SK-N-SH (cell line): Measurements from ENCODE around the gene BCL11B. TPM values are rescaled to one million over a fixed set of nuclear protein-coding genes. Genes with fewer than 3 reads are reported as not detected.

Experiments
- CTCF ChIA-PET: fragments of 300-600, 350-600 bp; formaldehyde crosslinking; extraction: SDS; loops from one replicate; lab custom pipeline; 2021; lab: Yijun Ruan, JAX
- POLR2A ChIA-PET: fragments of 350-600 bp; sonication (Branson Sonifier 250); formaldehyde crosslinking; extraction: SDS; loops from one replicate; lab custom pipeline; 2020; ENCODE audit warnings: antibody characterized with exemption, inconsistent platforms; lab: Yijun Ruan, JAX
- DNase-seq: peaks from one replicate; pipeline ENCODE4 v3.0.0; 2012
- H2AFZ ChIP-seq: fragments of 200-600 bp; sonication (generic); 2 replicates; pipeline ENCODE4 v1.8.1; 2016; ENCODE audit warnings: antibody characterized with exemption, mild to moderate bottlenecking, low read depth
- H3F3A ChIP-seq: fragments of 200-600 bp; sonication (generic); replicated peaks from 2 replicates; pipeline ENCODE3; 2016; ENCODE audit warnings: antibody characterized with exemption, mild to moderate bottlenecking; ENCODE audit not compliant: insufficient read depth
- H3K27ac ChIP-seq, 2 experiments: fragments of 200-500 bp in 1 of 2; fragments of 200-600 bp in 1 of 2; sonication (Bioruptor generic) in 1 of 2; sonication (generic), shearing (Covaris generic) in 1 of 2; 2 replicates each; pipeline versions ENCODE4 v1.5.1 to v1.6.1; 2014 to 2016; ENCODE audit warnings: low read depth in 2 of 2, inconsistent platforms in 1 of 2, low read length in 1 of 2, mild to moderate bottlenecking in 1 of 2, mixed read lengths in 1 of 2
- H3K27me3 ChIP-seq: fragments of 200-600 bp; sonication (generic), shearing (Covaris generic); 2 replicates; pipeline ENCODE4 v1.6.1; 2016; ENCODE audit warnings: mixed run types; ENCODE audit not compliant: insufficient read depth
- H3K36me3 ChIP-seq, 2 experiments: fragments of 200-500 bp in 1 of 2; fragments of 200-600 bp in 1 of 2; sonication (Bioruptor generic) in 1 of 2; sonication (generic) in 1 of 2; replicated peaks in 1 of 2; 2 replicates each; pipeline versions ENCODE3 to v1.5.1; 2014 to 2016; ENCODE audit warnings: low read length in 1 of 2, mild to moderate bottlenecking in 1 of 2; ENCODE audit not compliant: insufficient read depth in 2 of 2, control insufficient read depth in 1 of 2
- H3K4me1 ChIP-seq, 2 experiments: fragments of 200-500 bp in 1 of 2; fragments of 200-600 bp in 1 of 2; sonication (Bioruptor generic) in 1 of 2; sonication (generic), shearing (Covaris generic) in 1 of 2; 2 replicates each; pipeline versions ENCODE4 v1.5.1 to v1.6.1; 2014 to 2016; ENCODE audit warnings: low read depth in 1 of 2, low read length in 1 of 2, mixed run types in 1 of 2; ENCODE audit not compliant: insufficient read depth in 2 of 2, control insufficient read depth in 1 of 2
- H3K4me2 ChIP-seq: fragments of 200-600 bp; sonication (generic), shearing (Covaris generic); 2 replicates; pipeline ENCODE4 v1.6.1; 2017; ENCODE audit warnings: mixed run types
- H3K4me3 ChIP-seq, 2 experiments: fragments of 200-500 bp in 1 of 2; fragments of 200-600 bp in 1 of 2; sonication (Bioruptor generic) in 1 of 2; sonication (generic), shearing (Covaris generic) in 1 of 2; 2 replicates each; pipeline versions ENCODE4 v1.5.1 to v1.8.1; 2014 to 2016; ENCODE audit warnings: low read depth in 2 of 2, inconsistent platforms in 1 of 2, low read length in 1 of 2, mild to moderate bottlenecking in 1 of 2, mixed read lengths in 1 of 2, moderate library complexity in 1 of 2
- H3K79me2 ChIP-seq: fragments of 200-600 bp; sonication (generic); 2 replicates; pipeline ENCODE4 v1.8.1; 2017; ENCODE audit warnings: mild to moderate bottlenecking; ENCODE audit not compliant: insufficient read depth
- H3K9ac ChIP-seq: fragments of 200-600 bp; sonication (generic); 2 replicates; pipeline ENCODE4 v1.6.1; 2017; ENCODE audit warnings: mixed run types
- H3K9me2 ChIP-seq: fragments of 200-600 bp; sonication (generic); 2 replicates; pipeline ENCODE4 v1.6.1; 2017; ENCODE audit warnings: mixed run types
- H3K9me3 ChIP-seq: fragments of 200-600 bp; sonication (generic); 2 replicates; pipeline ENCODE4 v1.6.1; 2017; ENCODE audit warnings: mixed run types, mild to moderate bottlenecking, moderate library complexity
- H4K20me1 ChIP-seq: fragments of 200-600 bp; sonication (generic); 2 replicates; pipeline ENCODE4 v1.6.1; 2017; ENCODE audit warnings: mild to moderate bottlenecking, mixed run types; ENCODE audit not compliant: insufficient read depth
- CTCF ChIP-seq: fragments of 200-600 bp; sonication (generic); IDR thresholded peaks from 2 replicates; pipeline ENCODE4 v1.6.1; 2017; ENCODE audit warnings: antibody characterized with exemption, mild to moderate bottlenecking, moderate library complexity
- EP300 ChIP-seq, 2 experiments: IDR thresholded peaks; 2 replicates each; pipeline versions ENCODE4 v1.4.0 to v1.6.1; 2012; ENCODE audit warnings: borderline replicate concordance in 1 of 2, low read depth in 1 of 2, low read length in 1 of 2
- EZH2phosphoT487 ChIP-seq: fragments of 200-600 bp; sonication (generic); IDR thresholded peaks from 2 replicates; pipeline ENCODE4 v1.6.1; 2017; ENCODE audit warnings: low read depth, mixed run types, mild to moderate bottlenecking, antibody characterized with exemption, moderate library complexity, borderline replicate concordance
- GABPA ChIP-seq: IDR thresholded peaks from 2 replicates; pipeline ENCODE4 v1.4.0; 2012; ENCODE audit warnings: low read depth, mild to moderate bottlenecking
- IRF3 ChIP-seq: fragments of 150-350 bp; IDR thresholded peaks from 2 replicates; pipeline ENCODE4 v1.6.1; 2016; ENCODE audit warnings: mild to moderate bottlenecking, low read depth, low read length
- JUND ChIP-seq: IDR thresholded peaks from 2 replicates; pipeline ENCODE4 v1.4.0; 2012
- MXI1 ChIP-seq: IDR thresholded peaks from 2 replicates; pipeline ENCODE4 v1.6.1; 2012; ENCODE audit warnings: mild to moderate bottlenecking, low read depth, low read length, improper control_type of control experiment
- RCOR1 ChIP-seq: fragments of 150-350 bp; IDR thresholded peaks from 2 replicates; pipeline ENCODE4 v1.6.1; 2017; ENCODE audit warnings: antibody characterized with exemption, low read length
- RFX5 ChIP-seq: IDR thresholded peaks from 2 replicates; pipeline ENCODE4 v1.6.1; 2012; ENCODE audit warnings: mild to moderate bottlenecking, improper control_type of control experiment, low read length
- RXRA ChIP-seq: IDR thresholded peaks from 2 replicates; pipeline ENCODE4 v1.4.0; 2012; ENCODE audit warnings: low read depth, mild to moderate bottlenecking, borderline replicate concordance
- SIN3A ChIP-seq: IDR thresholded peaks from 2 replicates; pipeline ENCODE4 v1.6.1; 2012; ENCODE audit warnings: low read depth, mild to moderate bottlenecking, low read length, moderate library complexity, borderline replicate concordance
- TEAD4 ChIP-seq: IDR thresholded peaks from 2 replicates; pipeline ENCODE4 v1.4.0; 2012; ENCODE audit warnings: mild to moderate bottlenecking, borderline replicate concordance; ENCODE audit not compliant: insufficient read depth
- YY1 ChIP-seq: IDR thresholded peaks from 2 replicates; pipeline ENCODE4 v1.4.0; 2012; ENCODE audit warnings: low read depth, mild to moderate bottlenecking
- ZBTB33 ChIP-seq: IDR thresholded peaks from 2 replicates; pipeline ENCODE4 v1.4.0; 2012; ENCODE audit warnings: low read depth, borderline replicate concordance
- WGBS: methylation state at CpG from one replicate; pipeline ENCODE4 v1.1.6; 2017; ENCODE audit warnings: low lambda C conversion rate; 5-methylcytosine and 5-hydroxymethylcytosine counted together
- polyA plus RNA-seq, 3 experiments: library from polyadenylated mRNA; depleted of rRNA; stranded (reverse); fragments of >200 nt; gene quantifications; 2 replicates each; pipeline ENCODE4 v1.2.3, GENCODE V29; 2012

Gene BCL11B
- polyA plus RNA-seq, 1 of the 3 experiments (the other 2 are of a cell fraction) = not detected

GRCh38 chr14:99143126-99143525 is 128.9 kb downstream of the BCL11B start (continued):
- TF ChIP-seq TEAD4 (no peak), EP300 (IDR thresholded peaks at IDR 0.05; ENCODE audit: borderline replicate concordance in 1 of 2, low read depth in 1 of 2, low read length in 1 of 2) (no peak), MXI1 (no peak), EZH2phosphoT487 (no peak)

GRCh38 chr14:99141236-99141635 is 130.8 kb downstream of the BCL11B start:
- no peak overlapping the region for H3K9ac ChIP-seq
- ChIA-PET POLR2A (no interaction called here), CTCF (no interaction called here)
- no peak overlapping the region for H3K4me3 ChIP-seq
- H3F3A ChIP-seq = no peaks in the 10 kb centered on the region
- no peaks in the 10 kb centered on the region for H3K4me1 ChIP-seq
- H4K20me1 ChIP-seq = no peaks in the 10 kb centered on the region
- H2AFZ ChIP-seq = no peak overlapping the region
- H3K4me2 ChIP-seq = no peak overlapping the region
- peaks cover 40% of the 10 kb centered on the region for H3K27me3 ChIP-seq
- H3K9me3 ChIP-seq = no peaks in the 10 kb centered on the region
- H3K9me2 ChIP-seq = no peaks in the 10 kb centered on the region
- H3K36me3 ChIP-seq = no peaks in the 10 kb centered on the region
- no peaks in the 10 kb centered on the region for H3K79me2 ChIP-seq
- no peak overlapping the region for H3K27ac ChIP-seq
- TF ChIP-seq RXRA (no peak), RCOR1 (no peak), IRF3 (no peak), GABPA (no peak), RFX5 (no peak), MXI1 (no peak), SIN3A (no peak), JUND (no peak), CTCF (no peak), ZBTB33 (no peak), YY1 (no peak)
- no peak for DNase-seq
- 6% methylated on average over 7 of the region's 7 CpGs for WGBS
